C4-2B (cell line): Measurements from ENCODE around the gene XKR3.
"Not testable (repeated sequence)": the region's sequence is repeated elsewhere in the genome, so short reads cannot be mapped to it uniquely, and the experiment has no call there.

Source experiments
- ZFX ChIP-seq: fragments of 450-650 bp; IDR thresholded peaks from 2 replicates; pipeline ENCODE4 v1.6.1; 2017
- TF ChIP-seq, protein P1 (sequence below): fragments of 450-650 bp; conservative IDR thresholded peaks from 2 replicates; pipeline ENCODE4 v1.5.1; 2017; ENCODE audit warnings: mild to moderate bottlenecking

GRCh38 chr22:16762224-16762623 lies 63.0 kb downstream of the XKR3 start:
- TF ChIP-seq, protein P1, sequence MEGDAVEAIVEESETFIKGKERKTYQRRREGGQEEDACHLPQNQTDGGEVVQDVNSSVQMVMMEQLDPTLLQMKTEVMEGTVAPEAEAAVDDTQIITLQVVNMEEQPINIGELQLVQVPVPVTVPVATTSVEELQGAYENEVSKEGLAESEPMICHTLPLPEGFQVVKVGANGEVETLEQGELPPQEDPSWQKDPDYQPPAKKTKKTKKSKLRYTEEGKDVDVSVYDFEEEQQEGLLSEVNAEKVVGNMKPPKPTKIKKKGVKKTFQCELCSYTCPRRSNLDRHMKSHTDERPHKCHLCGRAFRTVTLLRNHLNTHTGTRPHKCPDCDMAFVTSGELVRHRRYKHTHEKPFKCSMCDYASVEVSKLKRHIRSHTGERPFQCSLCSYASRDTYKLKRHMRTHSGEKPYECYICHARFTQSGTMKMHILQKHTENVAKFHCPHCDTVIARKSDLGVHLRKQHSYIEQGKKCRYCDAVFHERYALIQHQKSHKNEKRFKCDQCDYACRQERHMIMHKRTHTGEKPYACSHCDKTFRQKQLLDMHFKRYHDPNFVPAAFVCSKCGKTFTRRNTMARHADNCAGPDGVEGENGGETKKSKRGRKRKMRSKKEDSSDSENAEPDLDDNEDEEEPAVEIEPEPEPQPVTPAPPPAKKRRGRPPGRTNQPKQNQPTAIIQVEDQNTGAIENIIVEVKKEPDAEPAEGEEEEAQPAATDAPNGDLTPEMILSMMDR, result not testable (repeated sequence)
- not testable (repeated sequence) for TF ChIP-seq ZFX
